Measurements from ENCODE around the gene NFKBIE.

Gene NFKBIE

GRCh38 chr6:44257753-44258324, 7.5 kb downstream of the NFKBIE start:
- Histone ChIP-seq H3K27me3 (ENCODE audit: insufficient read depth, poor library complexity, severe bottlenecking) (no peaks in the 10 kb centered on the region), H3K27ac (ENCODE audit: poor library complexity, severe bottlenecking) (peak overlapping the region; percentile 81), H3K4me3 (ENCODE audit: severe bottlenecking) (peak overlapping the region; percentile 80), H3K36me3 (ENCODE audit: low read depth) (peaks cover 33% of the 10 kb centered on the region), H3K4me1 (ENCODE audit: insufficient read depth, poor library complexity, severe bottlenecking) (peaks cover 8% of the 10 kb centered on the region), H3K9me3 (ENCODE audit: severe bottlenecking) (no peaks in the 10 kb centered on the region)
- ATAC-seq (ENCODE audit: low read depth) (no peak), DNase-seq (ENCODE audit: low spot score) (no peak)
- TF ChIP-seq, protein P1, sequence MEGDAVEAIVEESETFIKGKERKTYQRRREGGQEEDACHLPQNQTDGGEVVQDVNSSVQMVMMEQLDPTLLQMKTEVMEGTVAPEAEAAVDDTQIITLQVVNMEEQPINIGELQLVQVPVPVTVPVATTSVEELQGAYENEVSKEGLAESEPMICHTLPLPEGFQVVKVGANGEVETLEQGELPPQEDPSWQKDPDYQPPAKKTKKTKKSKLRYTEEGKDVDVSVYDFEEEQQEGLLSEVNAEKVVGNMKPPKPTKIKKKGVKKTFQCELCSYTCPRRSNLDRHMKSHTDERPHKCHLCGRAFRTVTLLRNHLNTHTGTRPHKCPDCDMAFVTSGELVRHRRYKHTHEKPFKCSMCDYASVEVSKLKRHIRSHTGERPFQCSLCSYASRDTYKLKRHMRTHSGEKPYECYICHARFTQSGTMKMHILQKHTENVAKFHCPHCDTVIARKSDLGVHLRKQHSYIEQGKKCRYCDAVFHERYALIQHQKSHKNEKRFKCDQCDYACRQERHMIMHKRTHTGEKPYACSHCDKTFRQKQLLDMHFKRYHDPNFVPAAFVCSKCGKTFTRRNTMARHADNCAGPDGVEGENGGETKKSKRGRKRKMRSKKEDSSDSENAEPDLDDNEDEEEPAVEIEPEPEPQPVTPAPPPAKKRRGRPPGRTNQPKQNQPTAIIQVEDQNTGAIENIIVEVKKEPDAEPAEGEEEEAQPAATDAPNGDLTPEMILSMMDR (IDR thresholded peaks at IDR 0.05; ENCODE audit: poor library complexity, severe bottlenecking) = peak; percentile 78

GRCh38 chr6:44257025-44257752, 8.2 kb downstream of the NFKBIE start, which contains the start of gene SLC35B2:
TSS of gene SLC35B2 (minus strand) at chr6:44257528. CDS start at chr6:44257410, 118 bp downstream.
- TF ChIP-seq, protein P1 (IDR thresholded peaks at IDR 0.05; ENCODE audit: poor library complexity, severe bottlenecking) = peak; percentile 98
- peaks cover 7% of the 10 kb centered on the region for H3K4me1 ChIP-seq (ENCODE audit: insufficient read depth, poor library complexity, severe bottlenecking)
- DNase-seq (ENCODE audit: low spot score) (no peak), ATAC-seq (ENCODE audit: low read depth) (peak; percentile 35)
- H3K27me3 ChIP-seq (ENCODE audit: insufficient read depth, poor library complexity, severe bottlenecking) = no peaks in the 10 kb centered on the region
- H3K9me3 ChIP-seq (ENCODE audit: severe bottlenecking) = no peaks in the 10 kb centered on the region
- H3K4me3 ChIP-seq (ENCODE audit: severe bottlenecking) = peak within 1 kb of the TSS; percentile 80
- peaks cover 39% of the 10 kb centered on the region for H3K36me3 ChIP-seq (ENCODE audit: low read depth)
- peak within 1 kb of the TSS; percentile 81 for H3K27ac ChIP-seq (ENCODE audit: poor library complexity, severe bottlenecking)

DNA sequence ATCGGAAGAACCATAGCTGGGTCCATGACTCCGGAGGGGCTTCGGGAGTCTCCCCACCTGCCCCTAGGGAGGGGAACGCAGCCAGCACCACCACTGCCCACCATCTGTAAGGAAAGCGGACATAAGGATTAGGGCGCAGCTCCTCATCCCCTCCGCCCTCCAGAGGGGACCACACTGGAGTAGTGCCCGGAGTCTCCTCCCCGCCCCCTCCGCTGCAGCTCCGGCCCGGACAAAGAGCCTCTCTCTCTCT, 8.7 kb downstream of the NFKBIE start:
- peaks cover 44% of the 10 kb centered on the region for H3K36me3 ChIP-seq (ENCODE audit: low read depth)

GRCh38 chr6:44255871-44256774, 9.2 kb downstream of the NFKBIE start:
- Histone ChIP-seq H3K4me1 (ENCODE audit: insufficient read depth, poor library complexity, severe bottlenecking) (peaks cover 7% of the 10 kb centered on the region), H3K4me3 (ENCODE audit: severe bottlenecking) (peak overlapping the region; percentile 80), H3K27me3 (ENCODE audit: insufficient read depth, poor library complexity, severe bottlenecking) (no peaks in the 10 kb centered on the region), H3K36me3 (ENCODE audit: low read depth) (peaks cover 50% of the 10 kb centered on the region), H3K9me3 (ENCODE audit: severe bottlenecking) (no peaks in the 10 kb centered on the region), H3K27ac (ENCODE audit: poor library complexity, severe bottlenecking) (peak overlapping the region; percentile 81)
- DNase-seq (ENCODE audit: low spot score) (no peak), ATAC-seq (ENCODE audit: low read depth) (peak; percentile 7)
- TF ChIP-seq, protein P1 (IDR thresholded peaks at IDR 0.05; ENCODE audit: poor library complexity, severe bottlenecking) = no peak

More for the DNA sequence above, 8.7 kb downstream of the NFKBIE start:
- TF ChIP-seq, protein P1 (IDR thresholded peaks at IDR 0.05; ENCODE audit: poor library complexity, severe bottlenecking) = no peak
- Histone ChIP-seq H3K27me3 (ENCODE audit: insufficient read depth, poor library complexity, severe bottlenecking) (no peaks in the 10 kb centered on the region), H3K27ac (ENCODE audit: poor library complexity, severe bottlenecking) (peak overlapping the region; percentile 81), H3K9me3 (ENCODE audit: severe bottlenecking) (no peaks in the 10 kb centered on the region), H3K4me1 (ENCODE audit: insufficient read depth, poor library complexity, severe bottlenecking) (peaks cover 7% of the 10 kb centered on the region), H3K4me3 (ENCODE audit: severe bottlenecking) (peak overlapping the region; percentile 80)
- DNase-seq (ENCODE audit: low spot score) (no peak), ATAC-seq (ENCODE audit: low read depth) (no peak)
